GM11168 (cell line): Measurements from ENCODE around the gene HOXA4.

Experiments
- in situ Hi-C: fragments of 300-500 bp; cut with MboI; formaldehyde crosslinking; loops from one replicate; pipeline ENCODE4 v1.12.0; 2022; ENCODE audit warnings: low sequenced_read_pairs; ENCODE audit not compliant: unreplicated experiment

The HOXA4 gene

GRCh38 chr7:27109466-27110185, 20.9 kb downstream of the HOXA4 start:
- in situ Hi-C loops = no loop called here

- in situ Hi-C loops = no loop called here
Observed at GRCh38 chr7:27108390-27109127, 22.0 kb downstream of the HOXA4 start.

DNA sequence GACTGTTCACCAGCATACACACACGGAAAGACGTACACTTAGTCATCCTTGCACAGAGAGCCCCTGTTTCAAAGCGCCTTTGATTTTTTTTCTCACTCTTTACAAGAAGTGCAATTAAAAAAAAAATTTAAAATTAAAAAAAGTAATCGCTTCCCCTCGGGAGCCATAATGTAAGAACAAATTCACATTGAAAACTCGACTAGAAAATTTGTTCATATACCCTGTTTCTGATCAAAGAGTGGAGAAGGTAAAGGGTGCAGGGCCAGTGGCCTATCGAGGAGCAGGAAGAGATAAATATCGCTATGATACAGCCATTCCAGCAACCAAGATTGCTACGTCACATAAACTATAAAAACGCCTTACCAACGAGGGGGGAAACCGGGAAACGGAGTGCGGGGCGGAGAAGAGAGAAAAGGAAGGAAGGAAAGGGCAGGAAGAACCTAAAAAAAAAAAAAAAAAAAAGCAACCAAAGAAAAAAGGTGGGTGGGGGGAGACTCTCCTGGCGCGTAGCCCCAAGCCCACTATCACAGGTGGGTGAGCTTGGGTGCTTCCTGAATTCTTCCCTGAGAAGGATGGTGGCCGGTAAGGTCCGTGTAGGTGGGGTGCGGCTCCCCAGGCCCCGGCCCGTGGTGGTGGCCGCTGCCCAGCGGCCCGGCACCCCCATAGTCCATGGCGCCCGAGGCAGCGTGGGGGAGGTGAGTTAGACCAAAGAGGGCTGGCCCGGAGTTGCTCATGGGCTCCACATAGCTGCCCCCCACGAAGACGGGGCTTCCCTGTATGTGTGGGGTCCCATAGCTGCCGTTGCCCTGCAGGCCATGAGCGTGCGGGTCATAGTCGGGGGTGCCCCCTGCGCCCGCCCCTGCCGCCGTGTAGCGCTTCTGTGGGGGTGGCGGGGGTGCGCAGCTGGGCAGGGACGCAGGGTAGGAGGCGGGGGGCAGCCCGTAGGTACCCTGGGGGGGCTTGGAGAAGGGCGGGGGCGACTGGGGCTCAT, 22.9 kb downstream of the HOXA4 start:
- in situ Hi-C loops = no loop called here

- in situ Hi-C loops = no loop called here
Observed at GRCh38 chr7:27106901-27107240, 23.7 kb downstream of the HOXA4 start.

- in situ Hi-C loops = no loop called here
Observed at GRCh38 chr7:27106181-27106900, 24.2 kb downstream of the HOXA4 start.

DNA sequence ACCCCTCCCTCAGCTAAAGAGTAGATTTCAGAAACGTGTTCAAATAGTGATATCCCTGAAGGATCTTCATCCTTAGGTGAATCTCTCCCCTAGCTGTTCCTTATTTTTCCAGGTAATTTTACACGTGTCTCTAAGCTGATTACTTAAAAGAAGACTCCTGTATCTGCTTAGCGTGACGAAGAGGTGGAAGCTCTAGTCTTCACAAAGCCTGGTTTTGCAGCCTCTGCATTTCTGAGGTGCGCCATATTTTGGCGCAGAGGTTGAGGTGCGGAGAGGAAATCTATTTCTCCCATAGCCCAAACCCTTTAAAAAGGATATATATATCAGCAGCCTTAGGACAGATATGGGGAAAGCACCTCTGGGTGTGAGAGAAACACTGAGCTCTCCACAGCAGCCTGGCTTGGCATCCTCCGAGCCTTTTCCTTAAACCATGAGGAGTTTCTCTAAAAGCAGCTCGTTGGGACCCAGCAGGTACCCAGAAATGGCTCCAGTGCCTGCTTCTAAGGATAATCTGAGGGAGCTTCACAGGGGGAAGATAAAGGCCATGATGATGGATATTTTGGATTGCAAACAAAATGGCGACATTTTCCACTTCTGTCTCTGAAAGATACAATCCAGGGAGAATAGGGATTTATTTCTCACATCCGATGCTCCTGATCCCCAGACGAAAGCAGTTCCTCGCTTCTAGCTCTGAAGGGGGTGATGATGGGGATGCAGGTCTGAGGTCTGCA, 25.1 kb downstream of the HOXA4 start:
- in situ Hi-C loops = no loop called here

DNA sequence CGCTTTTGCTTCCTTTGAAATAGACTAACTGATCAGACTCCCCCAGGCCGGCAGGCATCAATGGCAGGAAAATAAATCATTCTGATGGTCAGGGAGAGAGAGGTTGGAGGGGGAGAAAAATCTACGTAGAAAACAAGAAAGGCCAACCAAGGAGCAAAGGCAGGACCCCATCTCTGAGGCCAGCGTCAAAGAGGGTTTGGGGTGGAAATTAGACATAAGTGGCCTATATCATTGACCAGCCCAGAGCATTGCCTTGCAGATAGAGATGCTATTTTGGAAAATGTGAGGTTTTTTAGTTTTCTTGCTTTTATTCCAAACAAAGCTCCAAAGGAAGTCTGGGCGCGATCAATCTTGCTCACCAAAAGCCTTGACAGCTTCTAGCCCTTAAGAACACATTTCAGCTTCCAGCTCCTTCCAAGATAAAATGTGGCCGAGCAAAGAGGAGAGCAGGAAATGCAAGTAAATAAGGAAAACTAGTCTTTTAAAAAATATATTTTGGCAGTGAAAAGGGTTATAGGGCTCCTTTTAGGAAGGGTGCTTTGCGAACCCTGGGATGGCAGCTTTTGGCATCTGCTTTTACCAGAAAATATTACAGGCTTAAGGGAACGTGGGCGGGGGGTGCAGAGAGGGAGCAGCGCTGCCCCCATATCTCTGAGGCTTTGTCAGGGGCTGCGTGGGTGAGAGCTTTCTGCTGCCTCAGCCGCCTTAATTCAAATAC, 26.1 kb downstream of the HOXA4 start:
- in situ Hi-C loops = no loop called here

- in situ Hi-C loops = no loop called here
Observed at GRCh38 chr7:27103489-27104226, 26.9 kb downstream of the HOXA4 start.

DNA sequence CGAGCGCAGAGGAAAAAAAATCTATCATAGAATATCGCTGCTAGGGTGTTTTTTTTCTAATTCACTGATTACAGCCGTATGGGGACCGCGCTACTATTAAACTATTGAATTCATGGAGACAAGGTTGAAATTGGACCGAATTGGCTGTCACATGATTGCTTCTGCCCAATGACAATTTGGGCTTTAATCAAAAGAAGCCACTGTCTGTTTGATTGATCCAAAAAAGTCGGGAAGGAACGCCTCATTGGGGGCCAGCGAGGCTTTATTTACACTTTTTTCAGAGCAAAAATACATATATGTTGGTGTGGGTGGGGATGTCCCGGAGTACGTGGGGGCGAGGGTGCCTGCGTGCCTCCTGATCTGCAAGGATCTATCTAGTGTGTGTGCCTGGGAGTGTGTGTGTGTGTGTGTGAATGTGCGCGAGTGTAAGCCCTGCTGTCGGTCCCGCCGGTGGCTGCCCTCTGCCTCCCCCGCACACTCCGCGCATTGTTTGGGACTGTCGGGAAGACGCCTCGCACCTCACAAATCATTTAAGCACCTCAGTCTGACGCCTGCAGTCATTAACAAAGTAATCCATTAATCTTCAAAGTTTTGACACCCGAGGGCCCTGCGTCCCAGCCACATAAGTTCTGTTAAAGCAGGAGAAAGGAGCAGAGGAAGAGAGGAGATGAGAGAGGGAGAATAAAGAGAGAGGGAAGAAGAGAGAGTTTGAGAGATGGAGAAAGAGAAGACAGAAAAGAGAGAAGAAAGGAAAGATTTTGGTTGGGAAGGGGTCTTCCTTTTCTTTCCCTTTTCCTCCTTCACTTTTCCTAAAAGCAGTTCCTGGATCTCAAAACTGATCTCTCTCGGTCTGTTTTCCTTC, 27.7 kb downstream of the HOXA4 start, which contains the start of gene HOXA2:
HOXA2 (minus strand) TSS at position 103 of the 862 bp plus-strand sequence. CDS start 183 bp downstream, outside the sequence.
- in situ Hi-C loops = no loop called here

DNA sequence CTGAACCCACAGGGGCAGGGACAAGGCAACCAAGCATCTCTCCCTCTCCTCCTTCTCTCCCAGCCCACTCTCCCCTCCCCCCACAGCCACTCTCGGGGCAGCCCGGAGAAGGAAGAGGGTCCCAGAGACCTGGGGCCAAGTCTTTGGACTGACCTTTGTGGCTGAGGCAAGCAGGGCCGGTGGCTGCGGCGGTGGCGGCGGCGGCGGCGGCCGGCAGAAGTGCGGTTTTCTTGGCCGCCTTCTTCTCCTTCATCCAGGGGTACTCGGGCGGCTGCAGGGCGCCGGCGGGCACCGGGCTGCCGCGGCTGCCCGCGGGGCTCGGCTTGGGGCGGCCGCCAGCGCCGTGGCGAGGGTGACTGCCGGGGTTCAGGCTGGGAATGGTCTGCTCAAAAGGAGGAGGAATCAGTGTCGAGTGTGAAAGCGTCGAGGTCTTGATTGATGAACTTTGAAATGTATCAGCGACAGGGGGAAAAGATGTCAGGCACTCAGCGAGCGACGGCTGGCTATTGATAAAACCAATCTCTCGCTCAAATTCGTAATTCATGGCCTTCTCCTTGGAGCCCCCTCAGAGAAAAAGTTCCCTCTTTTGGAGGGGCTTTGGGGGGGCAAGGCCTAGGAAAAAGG, 28.5 kb downstream of the HOXA4 start:
- in situ Hi-C loops = no loop called here

DNA sequence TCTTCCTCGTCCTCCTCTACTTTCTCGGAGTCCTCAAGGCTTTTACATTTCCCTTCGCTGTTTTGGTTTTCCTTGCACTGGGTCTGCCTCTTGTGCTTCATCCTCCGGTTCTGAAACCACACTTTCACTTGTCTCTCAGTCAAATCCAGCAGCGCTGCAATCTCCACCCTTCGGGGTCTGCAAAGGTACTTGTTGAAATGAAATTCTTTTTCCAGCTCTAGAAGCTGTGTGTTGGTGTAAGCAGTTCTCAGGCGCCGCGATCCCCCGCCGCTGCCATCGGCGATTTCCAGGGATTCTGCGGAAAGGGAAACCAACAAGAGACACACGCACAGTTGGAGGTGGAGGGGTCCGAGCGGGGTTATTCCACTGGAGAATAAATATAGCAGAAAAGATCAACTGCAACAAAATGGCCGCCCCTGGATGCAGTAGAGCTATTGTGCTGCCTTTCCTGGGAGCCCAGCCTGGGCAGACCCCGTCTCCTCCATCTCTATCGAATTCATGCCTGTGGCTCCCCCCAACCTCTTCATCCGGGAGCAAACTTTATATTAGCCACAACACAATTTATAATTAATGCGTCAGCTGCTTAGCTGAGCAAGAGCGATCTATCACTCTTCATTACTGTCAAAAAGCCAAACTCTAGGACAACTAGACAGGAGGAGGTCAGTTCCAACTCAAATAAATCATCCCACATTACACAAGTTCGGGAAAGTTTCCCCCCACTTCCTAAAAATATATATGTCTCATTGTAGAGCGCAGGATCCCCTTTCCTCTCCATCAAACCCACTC, 29.2 kb downstream of the HOXA4 start:
- in situ Hi-C loops = no loop called here

- in situ Hi-C loops = no loop called here
Observed at GRCh38 chr7:27100694-27101170, 29.8 kb downstream of the HOXA4 start.

DNA sequence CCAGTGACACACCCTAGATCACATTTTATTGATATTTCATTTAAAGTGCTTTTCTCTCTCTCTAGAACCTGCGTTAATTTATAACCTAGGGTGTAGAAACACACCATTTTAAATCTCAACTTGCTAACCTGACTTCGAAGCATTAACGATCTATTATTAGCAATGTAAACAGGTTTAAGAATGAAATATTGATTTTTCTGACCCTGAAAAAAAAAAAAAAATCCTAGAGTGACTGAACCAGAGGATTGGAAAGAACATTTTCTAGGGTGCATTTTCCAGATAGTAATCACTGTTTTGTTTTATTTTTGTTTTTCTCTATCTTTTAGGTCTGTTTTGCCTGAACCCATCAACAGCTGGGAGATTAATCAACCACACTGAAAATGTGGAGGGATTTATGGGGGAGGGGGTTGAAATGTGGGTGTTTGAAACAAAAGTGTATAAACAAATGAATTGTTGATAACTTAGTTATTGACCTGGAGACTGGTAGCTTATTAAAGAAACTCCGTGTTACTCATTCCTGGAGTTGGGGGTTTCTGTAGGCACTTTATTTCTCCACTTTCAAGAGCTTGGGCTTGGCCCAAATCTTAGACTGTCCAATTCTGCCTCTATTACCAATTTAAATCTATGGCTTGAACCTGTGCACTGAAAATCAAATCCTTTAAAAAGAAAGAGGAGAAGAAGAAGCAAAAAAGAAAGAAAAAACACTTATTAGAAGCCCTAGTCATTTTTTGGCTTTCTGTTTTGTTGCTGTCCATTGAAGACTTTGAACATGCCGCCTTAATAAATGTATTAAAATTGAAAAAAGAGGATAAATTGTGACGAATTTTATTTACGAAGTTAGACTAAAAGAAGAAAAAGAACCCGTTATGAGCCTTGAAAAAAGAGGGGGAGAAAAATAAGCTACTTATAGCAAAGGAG, 30.8 kb downstream of the HOXA4 start:
- in situ Hi-C loops = loop anchor here (10.0 kb wide), 1 partner anchor 825 kb away; no protein-coding TSS in a partner anchor

- in situ Hi-C loops = loop anchor here (10.0 kb wide), 1 partner anchor 824 kb away; no protein-coding TSS in a partner anchor
Observed at GRCh38 chr7:27098578-27099451, 31.7 kb downstream of the HOXA4 start.
